PC-9 (cell line): Measurements from ENCODE around the gene SLC39A12. TPM values are rescaled to one million over a fixed set of nuclear protein-coding genes. Genes with fewer than 3 reads are reported as not detected.

Experiments
- BruUV-seq: library from RNA; stranded (reverse); fragments of 400-500 nt; replicated peaks from 2 replicates; lab custom pipeline; 2021; lab: Mats Ljungman, UMichigan
- CTCF ChIA-PET: fragments of 300-600 bp; sonication (Branson Sonifier 250); formaldehyde crosslinking; loops from one replicate; lab custom pipeline; 2022; ENCODE audit warnings: antibody characterized with exemption; lab: Charles Lee
- POLR2A ChIA-PET: fragments of 300-600 bp; sonication (Branson Sonifier 250); formaldehyde crosslinking; loops from one replicate; lab custom pipeline; 2022; ENCODE audit warnings: antibody characterized with exemption; ENCODE audit not compliant: unreplicated experiment; lab: Charles Lee
- DNase-seq, 2 experiments: peaks; one replicate each; pipeline versions ENCODE4 v3.0.0 to v3.0.0-alpha.2; 2015 to 2022; ENCODE audit warnings: mixed read lengths in 1 of 2
- H2AFZ ChIP-seq: fragments of 200-600 bp; sonication (generic); 2 replicates; pipeline ENCODE4 v1.8.1; 2017; ENCODE audit warnings: antibody characterized with exemption
- H3F3A ChIP-seq: fragments of 200-600 bp; sonication (generic); 2 replicates; pipeline ENCODE4 v1.8.1; 2017; ENCODE audit warnings: antibody characterized with exemption, mild to moderate bottlenecking, low read depth; ENCODE audit not compliant: insufficient read depth
- H3K27ac ChIP-seq: fragments of 200-600 bp; sonication (generic); 2 replicates; pipeline ENCODE4 v1.6.1; 2016; ENCODE audit warnings: mixed run types
- H3K27me3 ChIP-seq: fragments of 200-600 bp; sonication (generic); 2 replicates; pipeline ENCODE4 v1.6.1; 2016; ENCODE audit warnings: low read depth, mixed run types; ENCODE audit not compliant: insufficient read depth
- H3K36me3 ChIP-seq: fragments of 200-600 bp; sonication (generic); 2 replicates; pipeline ENCODE4 v1.6.1; 2016; ENCODE audit warnings: low read depth, mixed run types
- H3K4me1 ChIP-seq: fragments of 200-600 bp; sonication (generic); replicated peaks from 2 replicates; pipeline ENCODE4 v1.6.1; 2016; ENCODE audit warnings: mixed run types; ENCODE audit not compliant: insufficient read depth
- H3K4me2 ChIP-seq: fragments of 200-600 bp; sonication (generic); 2 replicates; pipeline ENCODE4 v1.6.1; 2017; ENCODE audit warnings: mixed run types
- H3K4me3 ChIP-seq: fragments of 200-600 bp; sonication (generic); 2 replicates; pipeline ENCODE4 v1.6.1; 2016; ENCODE audit warnings: mixed run types
- H3K79me2 ChIP-seq: fragments of 200-600 bp; sonication (generic); 2 replicates; pipeline ENCODE4 v1.6.1; 2017; ENCODE audit warnings: low read depth, mixed run types
- H3K9me2 ChIP-seq: fragments of 200-600 bp; sonication (generic); 2 replicates; pipeline ENCODE4 v1.8.1; 2017; ENCODE audit warnings: mild to moderate bottlenecking; ENCODE audit not compliant: insufficient read depth
- H3K9me3 ChIP-seq: fragments of 200-600 bp; sonication (generic); 2 replicates; pipeline ENCODE4 v1.8.1; 2016; ENCODE audit warnings: low read depth; ENCODE audit not compliant: insufficient read depth
- H4K20me1 ChIP-seq: fragments of 200-600 bp; sonication (generic); 2 replicates; pipeline ENCODE4 v1.8.1; 2017; ENCODE audit not compliant: insufficient read depth
- EZH2 ChIP-seq: fragments of 200-600 bp; sonication (generic); IDR thresholded peaks from 2 replicates; pipeline ENCODE4 v1.8.0; 2017; ENCODE audit warnings: antibody characterized with exemption, low read depth
- intact Hi-C: fragments of 100-400 bp; cut with micrococcal nuclease; formaldehyde crosslinking; loops from one replicate; pipeline ENCODE4 v1.10.0; 2022; ENCODE audit not compliant: unreplicated experiment
- total RNA-seq: library from RNA; stranded (reverse); gene quantifications from 2 replicates; pipeline ENCODE4 v1.2.3, GENCODE V29; 2021
- TF ChIP-seq, protein P1 (sequence below): fragments of 200-600 bp; sonication (generic); conservative IDR thresholded peaks from 2 replicates; pipeline ENCODE4 v1.6.1; 2017; ENCODE audit warnings: mixed run types, antibody characterized with exemption, mild to moderate bottlenecking, moderate library complexity

SLC39A12 gene
- total RNA-seq, 1 experiment from 2014 or later, result not detected

DNA sequence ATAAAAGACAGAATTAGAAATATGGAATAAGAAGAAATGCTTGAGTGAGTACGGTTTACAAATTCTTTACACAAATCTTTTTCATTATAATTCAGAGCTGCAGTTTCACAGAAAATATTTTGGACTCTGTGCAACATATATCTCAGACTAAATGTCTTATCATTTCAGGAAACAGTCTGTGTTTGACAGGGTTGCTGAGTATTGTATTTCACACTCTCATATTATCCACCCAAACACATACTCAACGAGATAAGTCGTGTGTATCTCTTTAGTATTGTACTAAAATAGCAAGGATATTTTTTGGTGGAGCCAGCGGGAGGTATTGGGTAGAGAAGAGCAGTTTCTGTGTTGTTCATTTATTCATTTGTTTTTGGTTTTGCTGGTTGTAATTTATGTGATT, 39.0 kb upstream of the SLC39A12 start:
- ChIA-PET POLR2A (no interaction called here), CTCF (no interaction called here)
- intact Hi-C loops, result loop anchor here (5.0 kb wide), 1 partner anchor 305 kb away; no protein-coding TSS in a partner anchor
- Histone ChIP-seq H3K27me3 (no peaks in the 10 kb centered on the region), H3K79me2 (no peaks in the 10 kb centered on the region), H3K27ac (no peak overlapping the region), H4K20me1 (no peaks in the 10 kb centered on the region), H3F3A (no peaks in the 10 kb centered on the region), H3K4me3 (no peak overlapping the region), H3K9me2 (no peaks in the 10 kb centered on the region), H3K9me3 (no peaks in the 10 kb centered on the region), H2AFZ (no peak overlapping the region), H3K4me1 (no peaks in the 10 kb centered on the region), H3K36me3 (no peaks in the 10 kb centered on the region), H3K4me2 (no peak overlapping the region)
- no peak for DNase-seq
- TF ChIP-seq, protein P1, sequence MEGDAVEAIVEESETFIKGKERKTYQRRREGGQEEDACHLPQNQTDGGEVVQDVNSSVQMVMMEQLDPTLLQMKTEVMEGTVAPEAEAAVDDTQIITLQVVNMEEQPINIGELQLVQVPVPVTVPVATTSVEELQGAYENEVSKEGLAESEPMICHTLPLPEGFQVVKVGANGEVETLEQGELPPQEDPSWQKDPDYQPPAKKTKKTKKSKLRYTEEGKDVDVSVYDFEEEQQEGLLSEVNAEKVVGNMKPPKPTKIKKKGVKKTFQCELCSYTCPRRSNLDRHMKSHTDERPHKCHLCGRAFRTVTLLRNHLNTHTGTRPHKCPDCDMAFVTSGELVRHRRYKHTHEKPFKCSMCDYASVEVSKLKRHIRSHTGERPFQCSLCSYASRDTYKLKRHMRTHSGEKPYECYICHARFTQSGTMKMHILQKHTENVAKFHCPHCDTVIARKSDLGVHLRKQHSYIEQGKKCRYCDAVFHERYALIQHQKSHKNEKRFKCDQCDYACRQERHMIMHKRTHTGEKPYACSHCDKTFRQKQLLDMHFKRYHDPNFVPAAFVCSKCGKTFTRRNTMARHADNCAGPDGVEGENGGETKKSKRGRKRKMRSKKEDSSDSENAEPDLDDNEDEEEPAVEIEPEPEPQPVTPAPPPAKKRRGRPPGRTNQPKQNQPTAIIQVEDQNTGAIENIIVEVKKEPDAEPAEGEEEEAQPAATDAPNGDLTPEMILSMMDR, result no peak
- no peak for TF ChIP-seq EZH2
- BruUV-seq, result no TSS peak

DNA sequence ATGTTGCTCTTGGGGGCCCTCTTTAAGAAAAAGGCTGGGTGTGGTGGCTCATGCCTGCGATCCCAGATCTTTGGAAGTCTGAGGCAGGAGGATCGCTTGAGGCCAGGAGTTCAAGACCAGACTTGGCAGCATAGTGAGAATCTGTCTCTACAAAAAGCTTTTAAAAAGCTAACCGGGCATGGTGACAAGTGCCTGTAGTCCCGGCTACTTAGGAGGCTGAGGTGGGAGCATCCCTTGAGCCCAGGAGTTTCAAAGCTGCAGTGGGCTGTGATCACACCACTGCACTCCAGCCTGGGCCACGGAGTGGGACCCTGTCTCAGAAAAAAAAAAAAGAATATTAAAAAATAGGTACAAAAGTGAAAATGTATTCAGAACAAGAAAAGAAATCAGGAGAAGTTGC, 38.1 kb upstream of the SLC39A12 start:
- intact Hi-C loops, result loop anchor here (5.0 kb wide), 1 partner anchor 304 kb away; no protein-coding TSS in a partner anchor
- Histone ChIP-seq H3K79me2 (no peaks in the 10 kb centered on the region), H3F3A (no peaks in the 10 kb centered on the region), H2AFZ (no peak overlapping the region), H3K27me3 (no peaks in the 10 kb centered on the region), H3K4me1 (no peaks in the 10 kb centered on the region), H3K4me2 (no peak overlapping the region), H4K20me1 (no peaks in the 10 kb centered on the region), H3K9me3 (no peaks in the 10 kb centered on the region), H3K36me3 (no peaks in the 10 kb centered on the region), H3K9me2 (no peaks in the 10 kb centered on the region), H3K27ac (no peak overlapping the region), H3K4me3 (no peak overlapping the region)
- DNase-seq, result no peak
- no TSS peak for BruUV-seq
- POLR2A ChIA-PET, result no interaction called here
- CTCF ChIA-PET, result no interaction called here
- TF ChIP-seq, protein P1, result no peak
- no peak for TF ChIP-seq EZH2

DNA sequence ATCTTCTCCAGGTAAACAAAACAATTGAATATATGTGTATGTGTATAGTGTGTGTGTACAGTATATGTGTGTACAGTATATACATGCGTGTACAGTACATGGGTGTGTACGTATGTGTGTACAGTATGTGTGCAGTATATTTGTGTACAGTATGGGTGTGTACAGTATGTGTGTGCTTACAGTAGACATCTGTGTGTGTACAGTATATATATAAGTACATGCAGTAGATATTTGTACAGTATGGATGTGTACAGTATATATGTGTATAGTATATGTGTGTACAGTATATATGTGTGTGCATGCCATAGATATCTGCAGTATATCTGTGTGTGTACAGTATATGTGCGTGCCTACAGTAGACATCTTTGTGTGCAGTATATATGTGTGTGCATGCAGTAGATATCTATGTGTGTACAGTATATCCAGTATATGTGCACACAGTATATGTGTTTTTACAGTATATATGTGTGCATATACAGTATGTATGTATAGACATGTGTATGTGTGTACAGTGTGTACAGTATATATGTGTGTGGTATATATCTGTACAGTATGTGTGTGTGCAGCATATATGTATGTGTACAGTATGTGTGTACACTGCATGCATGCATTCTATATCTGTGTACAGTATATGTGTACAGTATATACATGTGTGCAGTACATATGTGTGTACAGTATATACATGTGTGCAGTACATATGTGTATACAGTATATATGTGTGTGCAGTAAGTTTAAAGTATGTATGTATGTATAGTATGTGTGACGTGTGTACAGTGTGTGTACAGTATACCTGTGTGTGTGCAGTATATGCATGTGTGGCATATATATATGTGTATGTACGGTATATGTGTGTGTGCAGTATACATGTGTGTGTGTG, 37.3 kb upstream of the SLC39A12 start:
- DNase-seq, result no peak
- Histone ChIP-seq H3K9me2 (no peaks in the 10 kb centered on the region), H3K4me1 (no peaks in the 10 kb centered on the region), H3K27ac (no peak overlapping the region), H3K9me3 (no peaks in the 10 kb centered on the region), H3K4me3 (no peak overlapping the region), H4K20me1 (no peaks in the 10 kb centered on the region), H3K4me2 (no peak overlapping the region), H3F3A (no peaks in the 10 kb centered on the region), H3K79me2 (no peaks in the 10 kb centered on the region), H3K27me3 (no peaks in the 10 kb centered on the region), H3K36me3 (no peaks in the 10 kb centered on the region), H2AFZ (no peak overlapping the region)
- TF ChIP-seq EZH2, result no peak
- TF ChIP-seq, protein P1, result no peak
- CTCF ChIA-PET, result no interaction called here
- POLR2A ChIA-PET, result no interaction called here
- BruUV-seq, result no TSS peak
- intact Hi-C loops, result loop anchor here (5.0 kb wide), 1 partner anchor 303 kb away; no protein-coding TSS in a partner anchor
